Spinal cord (tissue), 10 donors: ENCODE measurements around the gene GSTM5. TPM values are rescaled to one million over a fixed set of nuclear protein-coding genes. Genes with fewer than 3 reads are reported as not detected.
"Not testable (repeated sequence)": the region's sequence is repeated elsewhere in the genome, so short reads cannot be mapped to it uniquely, and the experiment has no call there.

Experiments
- DNase-seq, 6 donors: peaks; one replicate each; pipeline versions ENCODE4 v3.0.0 to v3.0.0-alpha.2; 2013 to 2015; ENCODE audit warnings: low spot score in 6 of 6, low read depth in 4 of 6
- H3K27ac ChIP-seq: one replicate; pipeline ENCODE4 v1.5.1; 2013; ENCODE audit warnings: low read depth, low read length, control low read depth
- H3K27me3 ChIP-seq: one replicate; pipeline ENCODE4 v1.6.1; 2013; ENCODE audit warnings: low read length; ENCODE audit not compliant: control insufficient read depth, insufficient read depth
- H3K36me3 ChIP-seq: one replicate; pipeline ENCODE4 v1.6.1; 2013; ENCODE audit warnings: low read length; ENCODE audit not compliant: control insufficient read depth, insufficient read depth
- H3K4me1 ChIP-seq: one replicate; pipeline ENCODE4 v1.6.1; 2013; ENCODE audit warnings: low read length; ENCODE audit not compliant: control insufficient read depth, insufficient read depth
- H3K4me3 ChIP-seq: one replicate; pipeline ENCODE4 v1.5.1; 2013; ENCODE audit warnings: low read depth, low read length, control low read depth
- H3K9me3 ChIP-seq: one replicate; pipeline ENCODE4 v1.6.1; 2013; ENCODE audit warnings: low read length; ENCODE audit not compliant: control insufficient read depth, insufficient read depth
- WGBS: methylation state at CpG from one replicate; pipeline ENCODE4 v1.1.5; 2013; ENCODE audit warnings: missing lambda C conversion rate; ENCODE audit not compliant: insufficient coverage; 5-methylcytosine and 5-hydroxymethylcytosine counted together
- polyA plus RNA-seq, 2 donors: library from polyadenylated mRNA; unstranded; fragments of 120-200 nt; gene quantifications; one replicate each; pipeline ENCODE4 v1.2.1, GENCODE V29; 2013; ENCODE audit not compliant: insufficient read length in 2 of 2
- total RNA-seq, 2 donors: library from RNA; depleted of rRNA in 1 of 2; stranded (reverse); fragments of 120-200 nt in 1 of 2; fragments of >200 nt in 1 of 2; gene quantifications; one replicate each; pipeline versions ENCODE4 v1.2.3 to v1.2.4, GENCODE V29; 2013 to 2014
- donor health status: healthy.

Gene GSTM5
- total and polyA plus RNA-seq, 4 donors, result 6.6 to 39.9 (median 29.0) TPM

GRCh38 chr1:109739738-109740614, 27.9 kb downstream of the GSTM5 start:
- 0% methylated on average over 85 of the region's 86 CpGs for WGBS
- peak; percentile 62 to 97 (median 79) for DNase-seq

GRCh38 chr1:109740615-109741373, 28.7 kb downstream of the GSTM5 start, which contains the start of gene GSTM3:
Gene GSTM3 (minus strand): TSS chr1:109741038. CDS start chr1:109740287, 751 bp downstream.
- Histone ChIP-seq H3K4me1 (peaks cover 14% of the 10 kb centered on the region), H3K27me3 (no peaks in the 10 kb centered on the region), H3K27ac (peak within 1 kb of the TSS; percentile 80), H3K4me3 (peak within 1 kb of the TSS; percentile 85), H3K9me3 (no peaks in the 10 kb centered on the region), H3K36me3 (peaks cover 17% of the 10 kb centered on the region)
- 4% methylated on average over 9 of the region's 10 CpGs for WGBS
- peak in 2 of 6 donors; percentile 29 to 62 for DNase-seq

More at GRCh38 chr1:109739738-109740614, 27.9 kb downstream of the GSTM5 start:
- peaks cover 14% of the 10 kb centered on the region for H3K4me1 ChIP-seq
- no peaks in the 10 kb centered on the region for H3K27me3 ChIP-seq
- peak overlapping the region; percentile 85 for H3K4me3 ChIP-seq
- peak overlapping the region; percentile 80 for H3K27ac ChIP-seq
- peaks cover 17% of the 10 kb centered on the region for H3K36me3 ChIP-seq
- H3K9me3 ChIP-seq, result no peaks in the 10 kb centered on the region

- not testable (repeated sequence) for H3K4me3 ChIP-seq, DNase-seq
- 78% methylated on average over 5 of the region's 10 CpGs for WGBS
Observed at GRCh38 chr1:109748311-109748710, 36.3 kb downstream of the GSTM5 start.

GRCh38 chr1:109749221-109749620, 37.2 kb downstream of the GSTM5 start:
- Histone ChIP-seq H3K4me1 (peaks cover 8% of the 10 kb centered on the region), H3K9me3 (no peaks in the 10 kb centered on the region), H3K36me3 (no peaks in the 10 kb centered on the region), H3K27ac (no peak overlapping the region), H3K27me3 (no peaks in the 10 kb centered on the region), H3K4me3 (no peak overlapping the region)
- no peak for DNase-seq

More at GRCh38 chr1:109748311-109748710, 36.3 kb downstream of the GSTM5 start:
- H3K36me3 ChIP-seq, H3K27me3 ChIP-seq, H3K4me1 ChIP-seq, H3K9me3 ChIP-seq, H3K27ac ChIP-seq: not testable (repeated sequence)

- no peak for DNase-seq
- Histone ChIP-seq H3K27me3 (no peaks in the 10 kb centered on the region), H3K4me1 (peaks cover 8% of the 10 kb centered on the region), H3K27ac (no peak overlapping the region), H3K9me3 (no peaks in the 10 kb centered on the region), H3K36me3 (no peaks in the 10 kb centered on the region), H3K4me3 (no peak overlapping the region)
- 91% methylated on average over 11 of the region's 11 CpGs for WGBS
Observed at GRCh38 chr1:109750241-109750882, 38.3 kb downstream of the GSTM5 start.

GRCh38 chr1:109750920-109751319, 38.9 kb downstream of the GSTM5 start:
- Histone ChIP-seq H3K9me3 (no peaks in the 10 kb centered on the region), H3K27me3 (no peaks in the 10 kb centered on the region), H3K4me1 (peaks cover 8% of the 10 kb centered on the region), H3K27ac (no peak overlapping the region), H3K4me3 (no peak overlapping the region), H3K36me3 (no peaks in the 10 kb centered on the region)
- no peak for DNase-seq
- WGBS, result 86% methylated on average over 5 of the region's 6 CpGs

- no peak overlapping the region for H3K27ac ChIP-seq
- H3K9me3 ChIP-seq, result no peaks in the 10 kb centered on the region
- no peaks in the 10 kb centered on the region for H3K27me3 ChIP-seq
- H3K36me3 ChIP-seq, result no peaks in the 10 kb centered on the region
- peaks cover 8% of the 10 kb centered on the region for H3K4me1 ChIP-seq
- no peak overlapping the region for H3K4me3 ChIP-seq
- no peak for DNase-seq
- 95% methylated on average over 11 of the region's 12 CpGs for WGBS
Observed at GRCh38 chr1:109751531-109752260, 39.6 kb downstream of the GSTM5 start.

GRCh38 chr1:109754738-109755137, 42.7 kb downstream of the GSTM5 start:
- no peak overlapping the region for H3K4me3 ChIP-seq
- peaks cover 8% of the 10 kb centered on the region for H3K4me1 ChIP-seq
- no CpG with 5 or more reads among the region's 2 CpGs for WGBS
- no peaks in the 10 kb centered on the region for H3K36me3 ChIP-seq
- no peaks in the 10 kb centered on the region for H3K27me3 ChIP-seq
- H3K27ac ChIP-seq, result no peak overlapping the region
- H3K9me3 ChIP-seq, result no peaks in the 10 kb centered on the region
- no peak for DNase-seq

GRCh38 chr1:109756325-109756724, 44.3 kb downstream of the GSTM5 start:
- H3K9me3 ChIP-seq, DNase-seq, H3K4me1 ChIP-seq, H3K27ac ChIP-seq, H3K36me3 ChIP-seq, H3K4me3 ChIP-seq, H3K27me3 ChIP-seq: not testable (repeated sequence)
- 87% methylated on average over 3 of the region's 5 CpGs for WGBS
